Omental fat pad (tissue), 4 donors: ENCODE results near the gene THAP3. TPM values are rescaled to one million over a fixed set of nuclear protein-coding genes. Genes with fewer than 3 reads are reported as not detected.

Experiments
- ATAC-seq: fragments of 150-250 bp; one replicate; pipeline ENCODE4 v1.9.1; 2016; ENCODE audit warnings: mild to moderate bottlenecking, moderate library complexity; ENCODE audit not compliant: low FRiP score
- DNase-seq: peaks from one replicate; pipeline ENCODE4 v3.0.0-alpha.2; 2019; ENCODE audit warnings: low spot score
- total RNA-seq, 4 donors: library from RNA; depleted of rRNA; stranded (reverse); fragments of >200 nt; gene quantifications; one replicate each; pipeline ENCODE4 v1.1.0, GENCODE V29; 2016
- TF ChIP-seq, protein P1 (sequence below), 3 donors: fragments of 450-650 bp; IDR thresholded peaks; one replicate each; pipeline ENCODE4 v1.5.1; 2016 to 2017; ENCODE audit warnings: antibody characterized with exemption in 3 of 3, mild to moderate bottlenecking in 3 of 3, moderate library complexity in 2 of 3

THAP3 gene
- total RNA-seq, 4 donors from 2014 or later = 11.6 to 35.0 (median 23.2) TPM

DNA sequence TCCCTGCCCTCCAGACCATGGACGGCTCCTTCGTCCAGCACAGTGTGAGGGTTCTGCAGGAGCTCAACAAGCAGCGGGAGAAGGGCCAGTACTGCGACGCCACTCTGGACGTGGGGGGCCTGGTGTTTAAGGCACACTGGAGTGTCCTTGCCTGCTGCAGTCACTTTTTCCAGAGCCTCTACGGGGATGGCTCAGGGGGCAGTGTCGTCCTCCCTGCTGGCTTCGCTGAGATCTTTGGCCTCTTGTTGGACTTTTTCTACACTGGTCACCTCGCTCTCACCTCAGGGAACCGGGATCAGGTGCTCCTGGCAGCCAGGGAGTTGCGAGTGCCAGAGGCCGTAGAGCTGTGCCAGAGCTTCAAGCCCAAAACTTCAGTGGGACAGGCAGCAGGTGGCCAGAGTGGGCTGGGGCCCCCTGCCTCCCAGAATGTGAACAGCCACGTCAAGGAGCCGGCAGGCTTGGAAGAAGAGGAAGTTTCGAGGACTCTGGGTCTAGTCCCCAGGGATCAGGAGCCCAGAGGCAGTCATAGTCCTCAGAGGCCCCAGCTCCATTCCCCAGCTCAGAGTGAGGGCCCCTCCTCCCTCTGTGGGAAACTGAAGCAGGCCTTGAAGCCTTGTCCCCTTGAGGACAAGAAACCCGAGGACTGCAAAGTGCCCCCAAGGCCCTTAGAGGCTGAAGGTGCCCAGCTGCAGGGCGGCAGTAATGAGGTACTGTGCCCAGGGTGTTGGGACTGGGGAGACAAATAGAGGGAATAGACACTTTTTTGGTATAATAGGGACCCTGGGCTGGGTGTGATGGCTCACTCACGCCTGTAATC, 43.9 kb upstream of the THAP3 start:
- no peak for DNase-seq
- ATAC-seq = no peak
- TF ChIP-seq, protein P1, sequence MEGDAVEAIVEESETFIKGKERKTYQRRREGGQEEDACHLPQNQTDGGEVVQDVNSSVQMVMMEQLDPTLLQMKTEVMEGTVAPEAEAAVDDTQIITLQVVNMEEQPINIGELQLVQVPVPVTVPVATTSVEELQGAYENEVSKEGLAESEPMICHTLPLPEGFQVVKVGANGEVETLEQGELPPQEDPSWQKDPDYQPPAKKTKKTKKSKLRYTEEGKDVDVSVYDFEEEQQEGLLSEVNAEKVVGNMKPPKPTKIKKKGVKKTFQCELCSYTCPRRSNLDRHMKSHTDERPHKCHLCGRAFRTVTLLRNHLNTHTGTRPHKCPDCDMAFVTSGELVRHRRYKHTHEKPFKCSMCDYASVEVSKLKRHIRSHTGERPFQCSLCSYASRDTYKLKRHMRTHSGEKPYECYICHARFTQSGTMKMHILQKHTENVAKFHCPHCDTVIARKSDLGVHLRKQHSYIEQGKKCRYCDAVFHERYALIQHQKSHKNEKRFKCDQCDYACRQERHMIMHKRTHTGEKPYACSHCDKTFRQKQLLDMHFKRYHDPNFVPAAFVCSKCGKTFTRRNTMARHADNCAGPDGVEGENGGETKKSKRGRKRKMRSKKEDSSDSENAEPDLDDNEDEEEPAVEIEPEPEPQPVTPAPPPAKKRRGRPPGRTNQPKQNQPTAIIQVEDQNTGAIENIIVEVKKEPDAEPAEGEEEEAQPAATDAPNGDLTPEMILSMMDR (IDR thresholded peaks at IDR 0.05) = no peak

DNA sequence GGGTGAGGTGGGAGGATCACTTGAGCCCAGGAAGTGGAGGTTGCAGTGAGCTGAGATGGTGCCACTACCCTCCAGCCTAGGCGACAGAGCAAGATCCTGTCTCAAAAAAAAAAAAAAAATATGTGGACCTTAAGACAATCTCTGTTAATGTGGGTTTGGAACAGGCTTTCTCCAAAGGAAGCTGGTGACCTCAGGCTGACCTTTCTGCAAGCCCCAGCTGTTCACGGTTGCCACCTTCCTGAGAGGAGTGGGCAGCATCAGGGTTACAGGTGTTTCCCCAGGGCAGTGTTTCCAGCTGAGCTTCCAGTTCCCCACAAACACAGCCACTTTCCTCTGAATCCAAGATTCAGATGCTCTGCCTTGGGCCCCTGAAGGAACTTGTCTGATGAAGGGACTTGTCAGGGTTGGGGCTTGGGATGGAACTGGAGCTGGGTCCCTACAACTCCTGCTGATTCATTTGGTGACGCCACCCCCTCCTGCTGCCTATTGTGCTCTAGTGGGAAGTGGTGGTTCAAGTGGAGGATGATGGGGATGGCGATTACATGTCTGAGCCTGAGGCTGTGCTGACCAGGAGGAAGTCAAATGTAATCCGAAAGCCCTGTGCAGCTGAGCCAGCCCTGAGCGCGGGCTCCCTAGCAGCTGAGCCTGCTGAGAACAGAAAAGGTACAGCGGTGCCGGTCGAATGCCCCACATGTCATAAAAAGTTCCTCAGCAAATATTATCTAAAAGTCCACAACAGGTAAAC, 42.9 kb upstream of the THAP3 start:
- TF ChIP-seq, protein P1 (IDR thresholded peaks at IDR 0.05) = no peak
- DNase-seq = no peak
- ATAC-seq = no peak

DNA sequence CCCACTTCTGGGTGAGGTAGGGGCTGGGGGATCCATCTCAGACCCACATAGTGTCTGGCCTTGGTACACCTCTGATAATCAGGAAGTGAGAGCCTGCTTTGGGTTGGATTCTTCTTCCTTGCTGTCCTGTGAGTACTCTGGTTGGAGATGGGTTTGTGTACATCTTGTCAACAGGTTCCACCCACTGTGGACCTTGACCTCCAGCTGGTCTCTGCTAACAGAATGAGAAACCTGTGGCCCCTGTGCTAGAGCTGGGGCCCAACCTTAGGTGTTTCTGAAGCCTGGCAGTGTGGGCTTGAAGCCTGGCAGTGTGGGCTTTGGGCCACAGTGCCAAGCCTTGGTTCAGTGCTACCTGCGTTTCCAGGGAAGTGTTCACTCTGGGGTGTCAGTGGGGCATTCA, 42.3 kb upstream of the THAP3 start:
- ATAC-seq = no peak
- TF ChIP-seq, protein P1 (IDR thresholded peaks at IDR 0.05) = no peak
- DNase-seq = no peak

DNA sequence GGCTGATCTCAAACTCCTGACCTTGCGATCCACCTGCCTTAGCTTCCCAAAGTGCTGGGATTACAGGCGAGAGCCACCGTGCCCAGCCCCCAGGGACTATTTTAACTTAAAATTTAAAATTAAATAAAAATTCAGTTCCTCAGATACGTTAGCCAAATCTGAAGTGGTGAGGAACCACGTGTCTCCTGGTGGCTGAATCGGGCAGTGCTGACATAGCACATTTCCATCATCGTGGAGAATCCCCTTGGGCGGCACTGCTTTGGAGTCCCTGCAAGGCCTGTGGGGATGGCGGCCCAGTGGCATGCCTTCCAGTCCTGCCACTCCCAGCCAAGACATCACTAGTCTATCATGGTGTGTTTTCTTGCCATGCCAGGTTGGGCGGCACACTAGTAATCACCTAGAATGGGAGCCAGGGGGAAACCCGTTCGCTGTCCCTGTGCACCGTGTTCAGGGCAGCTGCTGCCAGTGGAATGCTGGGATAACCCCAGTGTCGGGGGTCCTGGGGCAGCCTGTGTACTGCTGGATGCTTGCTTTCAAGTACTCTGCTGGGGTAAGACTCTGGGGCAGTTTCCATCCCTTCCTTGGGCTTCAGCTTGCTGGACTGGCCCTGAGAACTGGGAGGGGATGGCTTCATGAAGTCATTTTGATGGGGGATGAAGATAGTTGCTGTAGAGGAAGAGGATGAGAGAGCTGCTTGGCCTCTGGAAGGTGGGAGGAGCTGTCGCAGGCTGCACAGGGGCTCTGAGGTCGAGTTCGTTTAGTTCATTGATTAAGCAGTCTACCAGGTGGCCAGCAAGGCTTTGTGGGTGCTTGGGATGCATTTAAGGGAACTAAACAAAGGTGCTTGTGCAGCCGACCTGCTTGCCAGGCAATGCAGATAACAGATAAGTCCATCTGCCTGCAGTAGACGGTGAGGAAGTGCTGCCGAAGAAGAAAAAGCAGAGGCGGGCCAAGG, 40.3 kb upstream of the THAP3 start:
- DNase-seq (no peak), ATAC-seq (no peak)
- TF ChIP-seq, protein P1 (IDR thresholded peaks at IDR 0.05) = no peak

DNA sequence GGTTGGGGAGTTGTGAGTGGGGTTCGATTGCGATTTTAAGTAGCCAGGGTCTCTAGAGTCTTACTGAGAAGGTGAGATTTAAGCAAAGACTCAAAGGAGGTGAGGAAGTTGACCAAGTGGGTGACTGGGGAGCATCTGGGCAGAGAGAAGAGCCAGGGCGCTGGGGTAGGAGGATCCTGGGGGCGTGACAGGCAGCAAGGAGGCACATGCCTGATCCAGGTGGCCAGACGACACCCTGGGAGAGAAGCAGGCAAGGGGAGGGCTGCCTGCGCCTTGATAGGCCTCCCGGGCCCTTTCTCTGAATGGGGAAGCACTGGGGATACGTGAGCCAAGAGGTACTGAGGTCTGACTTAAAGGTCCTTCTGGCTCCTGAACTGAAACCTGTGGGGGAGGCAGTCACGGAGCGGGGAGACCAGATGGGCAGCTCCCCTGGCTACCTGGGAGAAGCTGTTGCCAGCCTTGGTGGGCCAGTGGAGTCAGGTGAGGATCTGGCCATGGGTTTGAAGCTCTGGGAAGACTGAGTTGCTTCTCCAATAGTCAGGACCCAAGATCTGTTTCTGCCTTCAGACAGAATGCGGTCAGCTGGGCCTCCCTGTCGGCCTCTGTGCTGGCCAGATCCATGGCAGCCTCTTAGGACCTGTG, 39.5 kb upstream of the THAP3 start:
- TF ChIP-seq, protein P1 (IDR thresholded peaks at IDR 0.05) = no peak
- ATAC-seq = no peak
- DNase-seq = no peak

DNA sequence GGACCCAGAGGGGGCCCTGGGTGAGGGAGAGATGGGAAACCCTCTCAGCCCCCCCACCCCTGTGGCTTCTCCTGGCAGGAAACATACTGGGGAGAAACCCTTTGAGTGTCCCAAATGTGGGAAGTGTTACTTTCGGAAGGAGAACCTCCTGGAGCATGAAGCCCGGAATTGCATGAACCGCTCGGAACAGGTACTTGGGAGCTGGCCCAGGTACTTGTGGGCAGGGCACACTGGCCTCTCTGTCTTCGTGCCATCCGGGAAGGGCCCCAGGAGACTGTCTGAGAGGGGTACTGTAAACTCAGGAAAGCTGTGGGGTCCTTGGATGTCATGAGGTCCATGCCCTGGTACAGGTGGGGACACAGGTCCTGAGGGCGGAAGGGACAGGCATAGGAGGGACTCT, 38.8 kb upstream of the THAP3 start:
- TF ChIP-seq, protein P1 (IDR thresholded peaks at IDR 0.05) = no peak
- no peak for DNase-seq
- no peak for ATAC-seq
